SU-DHL-6 (cell line): ENCODE results near the gene BRINP2.

Experiments used
- H2AFZ ChIP-seq: fragments of 200-600 bp; sonication (generic); 2 replicates; pipeline ENCODE4 v1.6.1; 2014; ENCODE audit warnings: low read depth, mild to moderate bottlenecking, moderate library complexity, mixed read lengths, antibody characterized with exemption, low read length; ENCODE audit not compliant: severe bottlenecking
- H3F3A ChIP-seq: fragments of 200-600 bp; shearing (Covaris generic); 2 replicates; pipeline ENCODE4 v1.6.0; 2016; ENCODE audit warnings: antibody characterized with exemption, mild to moderate bottlenecking; ENCODE audit not compliant: insufficient read depth
- H3K27ac ChIP-seq: fragments of 200-600 bp; sonication (generic); 2 replicates; pipeline ENCODE4 v1.5.1; 2016; ENCODE audit warnings: low read depth, mild to moderate bottlenecking, low read length, moderate library complexity, mixed read lengths
- H3K27me3 ChIP-seq: fragments of 200-600 bp; sonication (generic), shearing (Covaris generic); 2 replicates; pipeline ENCODE4 v1.6.0; 2014; ENCODE audit warnings: mild to moderate bottlenecking, low read length
- H3K36me3 ChIP-seq: fragments of 200-600 bp; sonication (generic); 2 replicates; pipeline ENCODE4 v1.6.1; 2014; ENCODE audit warnings: mild to moderate bottlenecking, low read length, mixed read lengths
- H3K4me2 ChIP-seq: fragments of 300-600, 200-600 bp; shearing (Covaris generic), sonication (generic); 2 replicates; pipeline ENCODE4 v1.6.0; 2014; ENCODE audit warnings: low read length, low read depth, mild to moderate bottlenecking; ENCODE audit not compliant: poor library complexity, severe bottlenecking
- H3K4me3 ChIP-seq: fragments of 200-600 bp; sonication (generic); 2 replicates; pipeline ENCODE4 v1.5.1; 2014; ENCODE audit warnings: antibody characterized with exemption, low read length, mild to moderate bottlenecking, mixed read lengths; ENCODE audit not compliant: insufficient read depth, poor library complexity, severe bottlenecking
- H3K79me2 ChIP-seq: fragments of 200-600 bp; sonication (generic); 2 replicates; pipeline ENCODE4 v1.6.1; 2014; ENCODE audit warnings: mild to moderate bottlenecking, low read length, moderate library complexity; ENCODE audit not compliant: insufficient read depth
- H3K9ac ChIP-seq: fragments of 200-600 bp; sonication (generic); 2 replicates; pipeline ENCODE4 v1.7.0; 2014; ENCODE audit warnings: mild to moderate bottlenecking, low read length
- H3K9me2 ChIP-seq: fragments of 200-600 bp; sonication (generic); replicated peaks from 2 replicates; pipeline ENCODE4 v1.6.1; 2014; ENCODE audit warnings: low read length; ENCODE audit not compliant: insufficient read depth
- H3K9me3 ChIP-seq: fragments of 200-600 bp; sonication (generic); 2 replicates; pipeline ENCODE4 v1.6.1; 2014; ENCODE audit warnings: low read length, mixed read lengths; ENCODE audit not compliant: insufficient read depth
- H4K20me1 ChIP-seq: fragments of 200-600 bp; sonication (generic); 2 replicates; pipeline ENCODE4 v1.6.1; 2014; ENCODE audit warnings: low read depth, mild to moderate bottlenecking, antibody characterized with exemption, low read length, moderate library complexity, mixed read lengths
- EZH2phosphoT487 ChIP-seq: fragments of 200-600 bp; sonication (generic), shearing (Covaris generic); conservative IDR thresholded peaks from 2 replicates; pipeline ENCODE4 v1.6.1; 2018; ENCODE audit warnings: mild to moderate bottlenecking, antibody characterized with exemption, low read length, moderate library complexity, mixed read lengths
- TF ChIP-seq, protein P1 (sequence below): fragments of 200-600 bp; sonication (generic); IDR thresholded peaks from one replicate; pipeline ENCODE4 v1.5.1; 2017; ENCODE audit warnings: antibody characterized with exemption, mild to moderate bottlenecking, low read length, moderate library complexity; ENCODE audit not compliant: insufficient read depth, poor library complexity, severe bottlenecking

BRINP2 gene

DNA sequence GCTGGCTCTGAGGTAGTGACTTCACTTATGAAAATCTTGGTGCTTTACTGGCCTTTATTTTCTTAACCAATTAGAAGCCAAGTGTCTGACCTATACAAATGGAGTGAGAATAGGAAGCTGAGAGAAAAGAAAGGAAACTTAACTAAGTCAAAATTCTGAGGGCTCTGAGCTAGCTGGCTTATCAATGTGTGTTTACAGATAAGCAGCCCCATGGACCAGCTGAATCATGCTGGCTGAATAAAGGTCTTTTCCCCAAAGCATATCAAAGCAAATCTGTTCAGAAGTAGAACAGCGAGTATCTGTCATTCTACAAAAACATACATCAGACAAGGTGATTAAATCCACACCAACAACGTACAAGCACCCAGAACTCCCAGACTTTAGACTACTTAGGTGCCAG is 117.2 kb downstream of the BRINP2 start:
- no peaks in the 10 kb centered on the region for H3K36me3 ChIP-seq
- H3K4me2 ChIP-seq, result no peak overlapping the region
- no peak overlapping the region for H3K27ac ChIP-seq
- H3K4me3 ChIP-seq, result no peak overlapping the region
- no peaks in the 10 kb centered on the region for H4K20me1 ChIP-seq
- H3K9ac ChIP-seq, result no peak overlapping the region
- H3K79me2 ChIP-seq, result no peaks in the 10 kb centered on the region
- TF ChIP-seq, protein P1, sequence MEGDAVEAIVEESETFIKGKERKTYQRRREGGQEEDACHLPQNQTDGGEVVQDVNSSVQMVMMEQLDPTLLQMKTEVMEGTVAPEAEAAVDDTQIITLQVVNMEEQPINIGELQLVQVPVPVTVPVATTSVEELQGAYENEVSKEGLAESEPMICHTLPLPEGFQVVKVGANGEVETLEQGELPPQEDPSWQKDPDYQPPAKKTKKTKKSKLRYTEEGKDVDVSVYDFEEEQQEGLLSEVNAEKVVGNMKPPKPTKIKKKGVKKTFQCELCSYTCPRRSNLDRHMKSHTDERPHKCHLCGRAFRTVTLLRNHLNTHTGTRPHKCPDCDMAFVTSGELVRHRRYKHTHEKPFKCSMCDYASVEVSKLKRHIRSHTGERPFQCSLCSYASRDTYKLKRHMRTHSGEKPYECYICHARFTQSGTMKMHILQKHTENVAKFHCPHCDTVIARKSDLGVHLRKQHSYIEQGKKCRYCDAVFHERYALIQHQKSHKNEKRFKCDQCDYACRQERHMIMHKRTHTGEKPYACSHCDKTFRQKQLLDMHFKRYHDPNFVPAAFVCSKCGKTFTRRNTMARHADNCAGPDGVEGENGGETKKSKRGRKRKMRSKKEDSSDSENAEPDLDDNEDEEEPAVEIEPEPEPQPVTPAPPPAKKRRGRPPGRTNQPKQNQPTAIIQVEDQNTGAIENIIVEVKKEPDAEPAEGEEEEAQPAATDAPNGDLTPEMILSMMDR, result no peak
- no peak for TF ChIP-seq EZH2phosphoT487
- no peaks in the 10 kb centered on the region for H3F3A ChIP-seq
- H3K9me2 ChIP-seq, result no peaks in the 10 kb centered on the region
- no peak overlapping the region for H2AFZ ChIP-seq
- no peaks in the 10 kb centered on the region for H3K27me3 ChIP-seq
- no peaks in the 10 kb centered on the region for H3K9me3 ChIP-seq

DNA sequence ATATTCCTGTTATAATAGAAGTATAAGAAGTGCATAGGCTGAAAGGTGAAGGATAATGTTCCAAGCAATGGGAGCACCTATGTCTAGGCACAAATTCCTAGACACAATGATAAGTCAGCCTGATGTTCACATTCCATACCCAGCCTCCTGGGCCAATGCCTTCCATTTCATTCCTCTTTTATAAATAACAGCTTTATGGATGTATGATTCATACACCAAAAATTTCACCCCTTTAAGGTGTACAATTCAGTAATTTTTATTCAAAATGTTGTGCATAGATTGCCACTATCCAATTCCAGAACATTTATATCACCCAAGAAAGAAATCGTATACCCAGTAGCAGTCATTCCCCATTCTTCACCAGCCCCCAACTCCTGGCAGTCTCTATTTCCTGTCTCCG is 118.8 kb downstream of the BRINP2 start:
- Histone ChIP-seq H3K4me2 (no peak overlapping the region), H3K27ac (no peak overlapping the region), H3K36me3 (no peaks in the 10 kb centered on the region), H3K4me3 (no peak overlapping the region), H3K9ac (no peak overlapping the region), H2AFZ (no peak overlapping the region), H3K9me2 (no peaks in the 10 kb centered on the region), H3K79me2 (no peaks in the 10 kb centered on the region), H3K9me3 (no peaks in the 10 kb centered on the region), H3K27me3 (no peaks in the 10 kb centered on the region), H3F3A (no peaks in the 10 kb centered on the region), H4K20me1 (no peaks in the 10 kb centered on the region)
- no peak for TF ChIP-seq EZH2phosphoT487
- TF ChIP-seq, protein P1, result no peak

DNA sequence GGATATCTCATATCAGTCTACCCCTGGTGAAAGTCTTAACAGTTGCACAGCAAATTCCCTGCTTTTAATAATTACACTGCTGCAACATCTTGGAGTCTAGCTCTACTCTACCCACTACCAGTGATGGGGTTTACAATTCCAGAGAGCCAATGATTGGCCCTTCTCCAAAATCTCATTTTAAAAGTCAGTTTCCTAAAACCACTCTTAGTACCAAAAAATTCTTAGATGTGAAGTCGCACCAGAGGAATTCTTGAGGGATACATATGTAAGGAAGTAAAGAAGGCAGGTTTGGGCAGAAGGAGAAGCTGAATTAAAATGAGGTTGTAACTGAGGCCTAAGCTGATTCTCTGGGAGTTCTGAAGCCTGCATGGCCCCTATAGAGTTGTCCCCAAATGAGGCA is 129.7 kb downstream of the BRINP2 start:
- H3K27ac ChIP-seq, result no peak overlapping the region
- H3K9me3 ChIP-seq, result no peaks in the 10 kb centered on the region
- no peaks in the 10 kb centered on the region for H3K36me3 ChIP-seq
- TF ChIP-seq, protein P1, result no peak
- TF ChIP-seq EZH2phosphoT487, result no peak
- H4K20me1 ChIP-seq, result no peaks in the 10 kb centered on the region
- H2AFZ ChIP-seq, result no peak overlapping the region
- no peaks in the 10 kb centered on the region for H3F3A ChIP-seq
- H3K27me3 ChIP-seq, result no peaks in the 10 kb centered on the region
- no peak overlapping the region for H3K4me2 ChIP-seq
- H3K9me2 ChIP-seq, result no peaks in the 10 kb centered on the region
- H3K4me3 ChIP-seq, result no peak overlapping the region
- no peaks in the 10 kb centered on the region for H3K79me2 ChIP-seq
- H3K9ac ChIP-seq, result no peak overlapping the region
